ENCODE results near the gene NAT10. TPM values are rescaled to one million over a fixed set of nuclear protein-coding genes. Genes with fewer than 3 reads are reported as not detected.

The NAT10 gene
- total RNA-seq, 1 donor from 2014 or later = 12.9 TPM

DNA sequence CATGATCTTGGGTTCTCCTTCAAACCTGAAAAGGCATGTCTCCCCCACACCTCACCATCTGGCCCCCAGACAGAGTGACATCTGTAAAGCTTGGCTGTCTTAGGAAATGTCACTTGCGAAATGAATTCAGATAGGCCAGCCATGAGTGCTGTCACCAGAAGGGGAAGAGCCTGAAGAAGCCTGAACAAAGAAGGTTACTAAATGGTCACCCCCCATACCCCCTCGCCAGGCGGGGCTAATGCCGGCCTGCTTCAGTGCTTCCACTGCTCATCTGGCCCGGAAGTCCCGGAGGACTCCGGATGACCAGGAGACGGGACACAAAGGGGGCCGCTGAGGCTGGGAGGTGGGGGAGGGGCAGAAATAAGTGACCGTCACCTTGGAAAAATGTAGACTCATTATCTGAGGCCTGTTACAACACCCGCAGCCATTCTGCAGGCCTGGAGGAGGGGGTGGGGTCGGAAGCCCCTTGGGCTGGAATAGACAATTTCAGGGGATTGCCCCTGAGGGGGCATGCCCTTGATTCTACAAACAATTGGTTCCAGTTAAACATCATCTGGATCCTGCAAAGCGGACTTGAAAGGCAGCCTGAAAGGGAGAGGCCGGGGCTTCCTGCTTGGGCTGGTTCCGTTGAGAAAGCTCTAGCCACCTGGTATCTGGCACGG lies 43.2 kb downstream of the NAT10 start:
- DNase-seq (ENCODE audit: low spot score) = peak; percentile 40
- no peak for ATAC-seq

- peak; percentile 34 for DNase-seq (ENCODE audit: low spot score)
- no peak for ATAC-seq
Measured at GRCh38 chr11:34149274-34149673, 43.8 kb downstream of the NAT10 start.

- ATAC-seq (peak; percentile 52), DNase-seq (ENCODE audit: low spot score) (peak; percentile 36)
Measured at GRCh38 chr11:34149786-34150185, 44.4 kb downstream of the NAT10 start.

GRCh38 chr11:34150494-34151151 lies 45.2 kb downstream of the NAT10 start:
- DNase-seq (ENCODE audit: low spot score) = no peak
- no peak for ATAC-seq

DNA sequence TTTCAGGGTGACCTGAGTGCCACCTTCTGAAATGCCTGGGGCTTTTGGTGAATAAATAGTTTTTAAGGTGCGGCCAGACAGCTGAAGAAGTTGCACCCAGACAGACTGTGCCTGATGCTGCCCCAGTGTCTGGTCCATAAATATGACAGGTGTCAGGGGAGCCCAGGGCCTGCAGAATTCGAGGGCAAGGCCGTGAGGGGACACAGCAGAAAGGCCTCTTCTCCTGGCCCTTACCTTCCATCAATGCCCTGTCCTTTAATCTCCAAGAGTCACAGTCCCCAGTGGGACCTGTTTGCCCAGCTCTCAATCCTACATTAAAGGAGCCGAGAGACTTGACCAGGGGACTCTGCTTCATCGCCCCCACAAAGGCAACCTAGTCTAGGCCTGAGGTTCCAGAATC lies 45.7 kb downstream of the NAT10 start:
- no peak for ATAC-seq
- no peak for DNase-seq (ENCODE audit: low spot score)

DNA sequence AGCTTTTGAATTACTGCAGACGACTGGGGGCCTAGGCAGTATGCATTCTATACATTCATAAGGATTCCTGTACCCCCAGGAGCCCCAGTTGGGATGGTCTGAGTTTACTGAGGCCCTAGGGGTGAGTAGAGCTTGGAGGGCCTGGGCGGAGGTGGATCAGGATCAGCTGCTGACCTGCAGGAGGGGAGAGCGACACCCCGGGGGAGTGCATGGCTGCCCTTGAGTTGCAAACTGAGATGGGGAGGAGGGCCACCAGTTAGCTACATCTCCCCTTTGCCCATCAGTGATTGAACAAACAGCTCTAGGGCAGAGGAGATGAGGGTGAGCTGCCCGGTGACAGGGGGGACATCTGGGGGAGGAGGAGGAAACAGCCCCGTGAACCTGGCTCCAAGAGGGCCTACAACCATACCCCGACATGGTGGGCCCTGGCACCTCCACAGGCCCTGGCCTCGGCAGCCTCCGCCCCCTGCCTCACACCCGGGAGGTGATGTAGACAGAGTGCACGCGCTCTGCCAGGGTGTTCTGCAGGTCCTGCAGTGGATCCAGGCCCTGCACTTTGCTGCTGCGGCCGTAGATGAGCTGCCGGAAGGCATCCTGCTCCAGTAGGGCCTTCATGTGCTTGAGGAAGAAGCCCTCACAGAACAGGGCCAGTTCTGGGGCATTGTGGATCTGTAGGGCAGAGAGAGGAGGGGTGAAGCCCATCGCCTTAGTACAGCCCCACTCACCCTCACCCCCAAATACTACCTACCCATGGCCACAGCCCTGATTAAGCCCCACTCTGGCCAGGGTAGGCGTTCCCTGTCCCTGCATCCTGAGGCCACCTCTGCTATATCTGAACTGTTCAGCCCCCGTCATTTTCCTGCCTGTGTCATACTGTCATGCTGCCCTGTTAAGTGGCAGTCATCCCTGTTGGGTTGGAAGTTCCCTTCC lies 46.8 kb downstream of the NAT10 start:
- DNase-seq (ENCODE audit: low spot score) (no peak), ATAC-seq (no peak)

DNA sequence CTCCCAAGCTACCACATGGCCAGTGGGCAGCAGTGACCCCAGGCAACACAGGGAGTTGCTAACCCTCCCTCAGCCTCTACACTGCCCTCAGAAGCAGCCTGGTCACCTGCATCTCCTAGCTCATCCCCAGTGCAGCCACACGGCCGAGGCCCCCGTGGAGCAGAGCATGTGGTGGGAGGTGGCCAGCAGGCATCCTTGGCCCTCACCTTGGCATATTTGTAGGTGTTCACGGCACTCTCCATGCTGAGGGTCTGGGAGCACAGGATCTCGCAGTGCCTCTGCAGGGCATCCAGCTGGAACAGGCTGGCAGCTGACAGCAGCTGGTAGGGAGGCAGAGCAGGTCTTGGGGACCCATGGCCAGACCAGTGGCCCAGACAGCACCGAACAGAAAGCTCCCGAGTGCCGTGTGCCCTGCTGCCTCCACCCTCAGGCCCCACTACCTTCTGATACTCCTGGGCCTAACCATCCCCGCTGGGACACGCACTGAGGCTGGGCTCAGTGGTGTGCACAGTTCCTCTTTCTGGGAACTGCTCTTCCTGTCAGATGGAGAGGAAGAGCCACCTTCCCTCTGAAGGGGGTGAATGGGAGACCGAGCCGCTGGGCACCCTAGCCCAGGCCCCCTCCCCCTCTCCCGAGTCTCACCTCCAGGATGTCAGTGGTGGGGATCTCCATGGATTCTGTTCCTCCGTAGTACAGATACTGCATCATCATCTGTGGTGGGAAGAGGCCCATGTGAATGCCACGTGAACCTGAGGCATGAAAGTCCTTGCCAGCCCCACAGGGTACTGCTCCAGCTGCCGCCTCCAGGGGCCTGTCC lies 48.8 kb downstream of the NAT10 start:
- ATAC-seq (no peak), DNase-seq (ENCODE audit: low spot score) (no peak)

DNA sequence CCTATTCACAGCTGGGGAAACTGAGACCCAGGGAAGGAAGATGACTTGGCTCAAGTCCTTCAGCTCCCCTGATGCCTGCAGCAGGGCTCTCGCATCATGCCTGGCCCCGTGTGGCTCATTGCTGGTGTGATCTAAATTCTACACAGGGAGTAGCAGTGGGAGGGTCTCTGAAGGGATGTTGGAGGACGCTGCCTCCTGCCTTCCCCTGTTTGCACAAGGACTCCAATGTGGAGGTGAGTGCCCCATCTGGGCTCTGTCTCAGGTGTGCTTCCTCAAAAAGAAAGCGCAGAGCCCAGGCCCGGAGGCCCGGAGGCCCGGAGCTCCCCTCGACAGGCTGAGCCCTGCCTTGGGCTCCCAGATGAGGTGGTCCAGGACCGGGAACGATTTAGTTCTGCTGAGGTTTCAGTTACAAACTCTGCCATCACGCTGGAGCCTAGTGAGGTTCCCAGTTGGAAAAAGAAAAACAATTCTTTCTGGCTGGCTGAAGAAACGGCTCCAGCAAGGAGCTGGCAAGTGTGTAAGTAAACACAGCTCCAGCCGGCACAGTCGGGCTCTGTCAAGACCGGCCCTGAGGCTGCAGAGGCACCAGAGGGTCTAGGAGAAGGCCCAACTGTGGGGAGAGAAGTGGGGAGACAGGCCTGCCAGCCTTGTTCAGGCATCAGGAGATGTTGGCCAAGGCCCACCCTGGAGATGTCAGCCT lies 49.8 kb downstream of the NAT10 start:
- ATAC-seq = no peak

DNA sequence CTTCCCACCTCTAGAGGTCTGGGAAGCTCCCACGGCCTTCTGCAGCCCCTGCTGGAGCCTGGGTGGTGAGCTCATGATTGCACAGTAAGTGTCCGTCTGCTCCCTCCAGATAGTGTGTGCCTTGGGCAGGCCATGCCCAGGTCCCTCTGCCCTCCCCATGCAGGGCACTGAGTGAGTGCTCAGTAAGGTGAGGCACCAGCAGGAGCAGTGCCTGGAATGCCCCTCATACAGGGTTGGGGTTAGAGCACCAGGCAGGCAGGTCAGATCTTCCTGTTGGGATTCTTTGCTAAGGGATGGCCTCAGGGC lies 50.3 kb downstream of the NAT10 start:
- DNase-seq (ENCODE audit: low spot score) (no peak), ATAC-seq (no peak)

More for the DNA sequence above, 49.8 kb downstream of the NAT10 start:
- no peak for DNase-seq (ENCODE audit: low spot score)

DNA sequence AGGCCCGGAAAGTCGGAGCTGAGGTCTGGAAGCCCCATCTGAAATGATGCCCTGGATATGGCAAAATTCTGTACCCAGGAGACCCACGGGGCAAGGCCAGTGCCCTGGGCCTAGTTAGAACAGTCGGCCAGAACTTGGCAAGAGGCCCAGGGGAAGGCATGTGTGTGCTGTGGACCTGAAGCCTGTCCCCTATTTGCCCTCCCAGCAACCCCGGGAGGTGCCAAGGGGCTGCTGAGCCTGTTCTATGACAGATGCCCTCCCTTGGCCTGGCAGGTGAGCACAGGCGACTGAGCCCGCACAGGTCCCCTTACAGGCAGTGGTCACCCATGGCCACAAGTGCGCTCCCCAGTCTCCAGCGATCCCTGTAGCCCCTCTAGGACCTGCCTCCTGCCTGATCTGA lies 51.7 kb downstream of the NAT10 start:
- DNase-seq (ENCODE audit: low spot score) (peak; percentile 85), ATAC-seq (peak; percentile 82)

GRCh38 chr11:34158661-34159060 lies 53.2 kb downstream of the NAT10 start:
- DNase-seq (ENCODE audit: low spot score) = no peak
- no peak for ATAC-seq

GRCh38 chr11:34160049-34160721 lies 54.8 kb downstream of the NAT10 start:
- DNase-seq (ENCODE audit: low spot score) = no peak
- no peak for ATAC-seq

- DNase-seq (ENCODE audit: low spot score) (no peak), ATAC-seq (no peak)
Measured at GRCh38 chr11:34160791-34161190, 55.4 kb downstream of the NAT10 start.

GRCh38 chr11:34161361-34161760 lies 55.9 kb downstream of the NAT10 start:
- ATAC-seq (no peak), DNase-seq (ENCODE audit: low spot score) (no peak)

GRCh38 chr11:34161812-34162492 lies 56.5 kb downstream of the NAT10 start:
- ATAC-seq = no peak
- no peak for DNase-seq (ENCODE audit: low spot score)

DNA sequence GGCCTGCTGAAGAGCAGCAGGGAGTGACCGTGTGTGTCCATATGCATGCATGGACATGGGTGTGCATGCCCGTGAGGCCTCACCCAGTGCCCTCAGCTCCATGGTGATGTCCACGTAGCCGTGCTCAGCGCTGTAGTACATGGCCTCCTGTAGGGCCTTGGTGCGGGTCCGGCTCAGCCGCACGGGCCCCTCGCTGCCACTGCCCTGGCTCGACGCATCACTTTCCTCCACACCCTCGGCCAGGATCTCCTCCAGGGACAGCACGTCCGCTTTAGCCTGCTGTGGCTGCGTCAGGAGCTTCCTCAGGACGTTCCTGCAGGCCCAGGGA lies 57.0 kb downstream of the NAT10 start:
- ATAC-seq (no peak), DNase-seq (ENCODE audit: low spot score) (no peak)

DNA sequence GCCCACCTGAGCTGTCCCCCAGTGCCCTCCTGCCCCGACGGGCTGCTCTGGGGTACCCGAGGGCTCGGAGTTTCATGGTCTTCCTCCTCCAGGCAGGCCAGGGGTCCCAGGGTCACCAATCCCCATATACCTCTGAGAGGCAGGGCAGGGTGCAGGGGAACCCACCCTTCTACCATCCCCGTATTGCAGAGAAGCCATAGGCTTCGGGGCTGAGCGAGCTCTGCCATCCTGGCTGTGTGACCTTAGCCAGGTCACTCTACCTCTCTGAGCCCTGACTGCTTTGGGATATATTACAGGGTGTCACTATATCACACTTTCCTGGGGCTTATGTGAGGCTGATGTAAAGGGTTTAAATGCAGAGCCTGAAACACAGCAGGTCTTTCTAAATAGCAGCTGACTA lies 57.4 kb downstream of the NAT10 start:
- DNase-seq (ENCODE audit: low spot score) = no peak
- ATAC-seq = no peak

DNA sequence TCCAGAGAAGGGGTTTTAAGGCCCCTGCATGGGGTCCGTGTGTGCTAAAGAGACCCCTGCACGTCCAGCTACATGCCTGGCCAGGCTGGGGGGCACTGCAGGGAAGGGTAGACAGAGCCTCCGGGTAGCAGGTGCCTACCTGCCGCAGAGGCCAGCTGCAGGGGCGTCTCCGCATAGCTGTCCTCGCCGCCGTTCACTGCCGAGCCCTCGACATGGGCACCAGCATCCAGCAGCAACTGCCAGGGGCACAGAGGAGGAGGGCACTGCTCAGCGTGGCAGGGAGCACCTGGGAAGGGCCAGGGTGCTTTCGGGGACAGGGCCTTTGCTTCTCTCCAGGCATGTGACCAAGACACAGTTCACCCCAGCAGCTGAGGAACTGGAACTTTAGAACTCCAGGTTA lies 59.7 kb downstream of the NAT10 start:
- no peak for DNase-seq (ENCODE audit: low spot score)
- no peak for ATAC-seq

DNA sequence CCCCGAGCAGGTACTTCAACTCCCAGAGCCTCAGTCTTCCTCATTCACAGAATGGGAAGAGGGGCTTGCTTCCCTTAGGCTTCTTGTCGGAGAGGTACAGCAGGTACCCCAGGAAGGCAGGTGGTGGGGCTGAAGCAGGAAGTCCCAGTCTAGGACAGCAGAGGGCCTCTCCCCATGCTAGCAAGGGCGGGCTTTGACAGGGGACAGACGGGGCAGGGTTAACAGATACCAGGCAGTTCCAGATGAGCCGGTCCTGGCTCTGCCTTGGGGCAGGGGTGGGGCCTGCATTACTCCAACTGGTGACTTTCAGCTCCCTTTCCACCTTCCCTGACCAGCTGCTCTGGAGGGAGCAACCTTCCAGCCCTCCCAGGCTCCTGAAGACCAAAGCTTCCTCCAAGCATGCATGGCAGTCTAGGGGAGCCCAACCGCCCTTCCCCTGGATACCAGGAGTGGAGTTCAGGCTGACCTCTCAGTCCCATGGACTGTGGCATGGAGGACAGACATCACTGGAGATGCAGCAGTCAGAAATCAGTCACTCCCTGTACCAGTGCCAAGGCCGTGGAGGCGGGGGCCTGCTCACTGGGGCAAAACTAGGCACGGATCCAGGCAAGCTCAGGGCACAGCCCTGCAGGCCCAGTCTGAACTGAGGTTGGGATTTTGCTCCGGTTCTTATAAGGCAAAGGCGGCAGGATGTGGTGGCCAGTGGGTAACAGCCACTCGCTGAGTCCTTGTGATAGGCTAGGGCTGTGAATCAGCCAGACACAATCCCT lies 60.5 kb downstream of the NAT10 start:
- DNase-seq (ENCODE audit: low spot score) (no peak), ATAC-seq (no peak)
